Esophagus muscularis mucosa (tissue), 3 donors: ENCODE results near the gene PTPN18.

Experiments
- POLR2AphosphoS5 ChIP-seq, 2 donors: sonication (generic); formaldehyde crosslinking; IDR thresholded peaks; one replicate each; pipeline ENCODE4 v1.6.1; 2017; ENCODE audit warnings: antibody characterized with exemption in 2 of 2
- TF ChIP-seq, protein P1 (sequence below), 3 experiments: fragments of 200-600 bp in 2 of 3; fragments of 450-650 bp in 1 of 3; sonication (generic) in 2 of 3; IDR thresholded peaks; one replicate each; pipeline ENCODE4 v1.5.1; 2017 to 2019; ENCODE audit warnings: antibody characterized with exemption in 3 of 3, mild to moderate bottlenecking in 2 of 3, moderate library complexity in 1 of 3

GRCh38 chr2:130353291-130354138 lies 2.3 kb upstream of the PTPN18 start:
- TF ChIP-seq, protein P1, sequence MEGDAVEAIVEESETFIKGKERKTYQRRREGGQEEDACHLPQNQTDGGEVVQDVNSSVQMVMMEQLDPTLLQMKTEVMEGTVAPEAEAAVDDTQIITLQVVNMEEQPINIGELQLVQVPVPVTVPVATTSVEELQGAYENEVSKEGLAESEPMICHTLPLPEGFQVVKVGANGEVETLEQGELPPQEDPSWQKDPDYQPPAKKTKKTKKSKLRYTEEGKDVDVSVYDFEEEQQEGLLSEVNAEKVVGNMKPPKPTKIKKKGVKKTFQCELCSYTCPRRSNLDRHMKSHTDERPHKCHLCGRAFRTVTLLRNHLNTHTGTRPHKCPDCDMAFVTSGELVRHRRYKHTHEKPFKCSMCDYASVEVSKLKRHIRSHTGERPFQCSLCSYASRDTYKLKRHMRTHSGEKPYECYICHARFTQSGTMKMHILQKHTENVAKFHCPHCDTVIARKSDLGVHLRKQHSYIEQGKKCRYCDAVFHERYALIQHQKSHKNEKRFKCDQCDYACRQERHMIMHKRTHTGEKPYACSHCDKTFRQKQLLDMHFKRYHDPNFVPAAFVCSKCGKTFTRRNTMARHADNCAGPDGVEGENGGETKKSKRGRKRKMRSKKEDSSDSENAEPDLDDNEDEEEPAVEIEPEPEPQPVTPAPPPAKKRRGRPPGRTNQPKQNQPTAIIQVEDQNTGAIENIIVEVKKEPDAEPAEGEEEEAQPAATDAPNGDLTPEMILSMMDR (IDR thresholded peaks at IDR 0.05), result no peak
- no peak for TF ChIP-seq POLR2AphosphoS5 (IDR thresholded peaks at IDR 0.05)
